Measurements from ENCODE around the gene OPCML. TPM values are rescaled to one million over a fixed set of nuclear protein-coding genes. Genes with fewer than 3 reads are reported as not detected.

OPCML gene
- total RNA-seq (2021) = 0.46 and 0.94 TPM in 2 replicates
- long read RNA-seq, partial matches to known transcripts = 0 of 1 reads
- long read RNA-seq, other reads (novel, unspliced or antisense) = 1 of 1 reads

- no peak within 1 kb of the TSS for H2BK15ac ChIP-seq (ENCODE audit: low read depth, low read length)
- H3K4me2 ChIP-seq (ENCODE audit: insufficient read depth, insufficient read length, low read length) = peak within 1 kb of the TSS; percentile 93
- peaks cover 0 to 4% (median 0%) of the 10 kb centered on the region in 3 experiments; a peak in 2 of 7 replicates for H3K36me3 Mint-ChIP-seq (ENCODE audit: insufficient read depth in 1 of 3, low read depth in 3 of 3)
- H3T11ph ChIP-seq (ENCODE audit: low read length) = no peak within 1 kb of the TSS
- H3K9ac ChIP-seq (ENCODE audit: extremely low read depth, insufficient read length, low read length) = peak within 1 kb of the TSS; percentile 32
- no peak for TF ChIP-seq CTCF (conservative IDR thresholded peaks at IDR 0.05)
- WGBS (ENCODE audit: extremely low coverage, insufficient read length, low lambda C conversion rate) = no CpG with 5 or more reads among the region's 27 CpGs
- H3K27ac Mint-ChIP-seq = peak within 1 kb of the TSS in 2 of 3 experiments; percentile 55 to 83; a peak in 4 of 7 replicates
- no peak within 1 kb of the TSS for H2BK5ac ChIP-seq (ENCODE audit: insufficient read length, low read length)
- peaks cover 23% of the 10 kb centered on the region for H3K4me1 ChIP-seq (ENCODE audit: insufficient read depth, low read length)
- H3K18ac ChIP-seq (ENCODE audit: insufficient read length, low read depth, low read length) = peak within 1 kb of the TSS; percentile 9
- H3K9me3 ChIP-seq (ENCODE audit: control insufficient read depth, low read depth, low read length) = no peaks in the 10 kb centered on the region
- peak; percentile 61 for DNase-seq
- peak within 1 kb of the TSS; percentile 78 to 93 for H3K4me3 Mint-ChIP-seq
- peaks cover 4% of the 10 kb centered on the region; the same call in 1 of the 2 replicates for H3K27me3 ChIP-seq (ENCODE audit: insufficient read depth, low read length)
- no peak within 1 kb of the TSS for H3K4ac ChIP-seq (ENCODE audit: low read depth, low read length)
- no peak within 1 kb of the TSS for H2BK120ac ChIP-seq (ENCODE audit: low read depth, low read length, poor library complexity, severe bottlenecking)
- peaks cover 37% of the 10 kb centered on the region for H3K27me3 Mint-ChIP-seq (ENCODE audit: low read depth)
- H3K23ac ChIP-seq (ENCODE audit: insufficient read length, low read depth, low read length) = no peak within 1 kb of the TSS
- no peaks in the 10 kb centered on the region for H3K9me3 Mint-ChIP-seq
- H4K5ac ChIP-seq (ENCODE audit: insufficient read length, low read depth, low read length) = no peak within 1 kb of the TSS
- H2AK5ac ChIP-seq (ENCODE audit: insufficient read length, low read length) = no peak within 1 kb of the TSS
- H4K8ac ChIP-seq (replicated peaks; ENCODE audit: insufficient read length, low read depth, low read length) = no peak within 1 kb of the TSS
- no peaks in the 10 kb centered on the region for H3K79me1 ChIP-seq (ENCODE audit: insufficient read depth, low read depth, low read length, poor library complexity, severe bottlenecking)
- H3K79me2 ChIP-seq (ENCODE audit: insufficient read depth, low read length) = no peaks in the 10 kb centered on the region
- H2BK12ac ChIP-seq (ENCODE audit: insufficient read length, low read depth, low read length) = no peak within 1 kb of the TSS
- H3K14ac ChIP-seq (ENCODE audit: insufficient read depth, low read length) = peak within 1 kb of the TSS; percentile 36
- H3K27ac ChIP-seq (ENCODE audit: insufficient read length, low read depth, low read length) = no peak within 1 kb of the TSS
- H3K23me2 ChIP-seq (ENCODE audit: insufficient read length, low read depth, low read length, poor library complexity, severe bottlenecking) = peaks cover 26% of the 10 kb centered on the region
- no peak within 1 kb of the TSS for H4K91ac ChIP-seq (ENCODE audit: insufficient read length, low read depth, low read length)
- H3K4me1 Mint-ChIP-seq = peaks cover 62 to 74% of the 10 kb centered on the region in 2 experiments
- no peaks in the 10 kb centered on the region for H4K20me1 ChIP-seq (ENCODE audit: control insufficient read depth, insufficient read depth, insufficient read length)
- H3K56ac ChIP-seq (ENCODE audit: insufficient read length, low read depth, low read length) = no peak within 1 kb of the TSS
- no peak within 1 kb of the TSS for H2BK20ac ChIP-seq (ENCODE audit: low read depth, low read length, poor library complexity, severe bottlenecking)
- no peak within 1 kb of the TSS for H2AFZ ChIP-seq (ENCODE audit: low read length)
Measured at GRCh38 chr11:133531971-133532651, at the start of gene OPCML. Gene OPCML, minus strand, starts transcription at chr11:133532501.

All from H9 (cell line).